GM19467 (cell line): ENCODE data around the gene SLC9C1.

Experiments used
- ATAC-seq: cut with Tn5 transposase; IDR thresholded peaks from one replicate; pipeline ENCODE4 v1.9.1; 2021; ENCODE audit warnings: mild to moderate bottlenecking, moderate library complexity; ENCODE audit not compliant: unreplicated experiment

The SLC9C1 gene

GRCh38 chr3:112115806-112116383 lies 178.1 kb downstream of the SLC9C1 start:
- no peak for ATAC-seq

GRCh38 chr3:112115161-112115739 lies 178.8 kb downstream of the SLC9C1 start:
- no peak for ATAC-seq

- ATAC-seq, result no peak
These were observed 179.3 kb downstream of the SLC9C1 start for GRCh38 chr3:112114576-112115160.

GRCh38 chr3:112111785-112112402 lies 182.1 kb downstream of the SLC9C1 start:
- ATAC-seq, result peak; percentile 71

GRCh38 chr3:112109322-112109721 lies 184.7 kb downstream of the SLC9C1 start:
- ATAC-seq, result no peak

GRCh38 chr3:112104774-112105173 lies 189.2 kb downstream of the SLC9C1 start:
- ATAC-seq, result no peak

- no peak for ATAC-seq
These were observed 192.1 kb downstream of the SLC9C1 start for GRCh38 chr3:112101916-112102315.

GRCh38 chr3:112097378-112097777 lies 196.6 kb downstream of the SLC9C1 start:
- ATAC-seq, result no peak

- ATAC-seq, result no peak
These were observed 197.8 kb downstream of the SLC9C1 start for GRCh38 chr3:112096176-112096575.

GRCh38 chr3:112095731-112096130 lies 198.3 kb downstream of the SLC9C1 start:
- no peak for ATAC-seq

- no peak for ATAC-seq
These were observed 200.9 kb downstream of the SLC9C1 start for GRCh38 chr3:112093180-112093522.

GRCh38 chr3:112092496-112093179 lies 201.4 kb downstream of the SLC9C1 start:
- ATAC-seq, result no peak

GRCh38 chr3:112090887-112091586 lies 203.0 kb downstream of the SLC9C1 start:
- no peak for ATAC-seq
